ENCODE data around the gene STK10.
"Not testable (repeated sequence)": the region's sequence is repeated elsewhere in the genome, so short reads cannot be mapped to it uniquely, and the experiment has no call there.

STK10 gene

DNA sequence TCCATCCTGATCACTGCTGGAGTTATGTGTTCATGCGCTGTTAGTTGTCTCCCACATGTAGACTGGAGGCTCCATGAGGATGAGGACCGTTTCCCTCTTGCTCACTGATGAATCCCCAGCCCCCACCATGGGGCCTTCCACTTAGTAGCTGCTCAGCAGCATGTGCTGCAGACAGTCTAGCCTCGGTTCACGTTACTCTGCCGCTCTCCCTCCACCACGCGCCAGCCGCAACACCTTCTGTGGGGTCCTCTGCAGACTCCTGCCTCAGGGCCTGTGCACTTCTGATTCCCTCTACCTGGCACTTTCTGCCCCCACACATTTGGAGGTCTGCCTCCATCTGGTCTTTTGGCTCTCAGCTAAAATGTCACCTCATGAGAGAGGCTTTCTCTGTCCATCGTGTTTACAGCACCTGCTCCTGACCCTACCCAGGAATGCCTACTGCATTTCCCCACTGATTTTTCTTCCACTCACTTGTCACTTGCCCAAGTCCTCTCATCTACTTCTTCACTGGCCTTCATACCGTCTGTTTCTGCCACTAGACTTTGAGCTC lies 36.3 kb downstream of the STK10 start:
- no peak for TF ChIP-seq CTCF (conservative IDR thresholded peaks at IDR 0.05)
- TF ChIP-seq ZFX (IDR thresholded peaks at IDR 0.05): no peak
- no peak overlapping the region for H3K27ac ChIP-seq

- H3K27ac ChIP-seq: no peak overlapping the region
- TF ChIP-seq ZFX (IDR thresholded peaks at IDR 0.05): no peak
- TF ChIP-seq CTCF (conservative IDR thresholded peaks at IDR 0.05): no peak
Measured at GRCh38 chr5:172150514-172151425, 37.3 kb downstream of the STK10 start.

GRCh38 chr5:172149481-172149880 lies 38.5 kb downstream of the STK10 start:
- H3K27ac ChIP-seq: not testable (repeated sequence)

- no peak overlapping the region for H3K27ac ChIP-seq
- TF ChIP-seq ZFX (IDR thresholded peaks at IDR 0.05) (no peak), CTCF (conservative IDR thresholded peaks at IDR 0.05) (no peak)
Measured at GRCh38 chr5:172149073-172149472, 39.0 kb downstream of the STK10 start.

DNA sequence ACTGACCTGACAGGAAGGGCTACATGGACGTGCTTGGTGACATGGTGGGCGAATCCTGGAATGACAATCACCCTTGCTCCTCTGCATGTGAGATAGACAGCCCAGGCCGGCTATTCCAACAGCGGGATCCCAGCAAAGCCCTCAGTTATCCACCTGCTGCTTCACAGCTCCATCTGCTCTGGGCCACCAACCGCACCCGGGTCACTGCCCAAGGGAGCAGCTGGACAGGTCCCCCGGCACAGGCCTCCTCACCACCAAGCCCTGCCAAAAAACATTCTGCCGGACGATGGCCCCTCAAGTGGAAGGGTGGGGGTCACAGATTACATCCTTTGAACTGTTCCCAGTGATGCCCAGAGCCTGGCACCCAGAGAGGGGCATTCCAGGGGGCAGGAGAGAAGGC lies 39.6 kb downstream of the STK10 start:
- no peak overlapping the region for H3K27ac ChIP-seq
- TF ChIP-seq ZFX (IDR thresholded peaks at IDR 0.05): no peak
- TF ChIP-seq CTCF (conservative IDR thresholded peaks at IDR 0.05): no peak

- no peak for TF ChIP-seq CTCF (conservative IDR thresholded peaks at IDR 0.05)
- TF ChIP-seq ZFX (IDR thresholded peaks at IDR 0.05): no peak
- H3K27ac ChIP-seq: no peak overlapping the region
Measured at GRCh38 chr5:172147857-172148256, 40.2 kb downstream of the STK10 start.

GRCh38 chr5:172146748-172147092 lies 41.3 kb downstream of the STK10 start:
- TF ChIP-seq ZFX (IDR thresholded peaks at IDR 0.05) (no peak), CTCF (conservative IDR thresholded peaks at IDR 0.05) (no peak)

More at GRCh38 chr5:172146748-172147092, 41.3 kb downstream of the STK10 start:
- no peak overlapping the region for H3K27ac ChIP-seq
